Stomach (tissue), 9 donors: ENCODE measurements around the gene ZFP1. TPM values are rescaled to one million over a fixed set of nuclear protein-coding genes. Genes with fewer than 3 reads are reported as not detected.

ENCODE experiments used
- DNase-seq, 2 donors: peaks; one replicate each; pipeline versions ENCODE4 v3.0.0 to v3.0.0-alpha.2; 2013 to 2019
- H3K27ac ChIP-seq, 5 donors: fragments of 200-600 bp in 4 of 5; sonication (generic) in 4 of 5; one replicate each; pipeline ENCODE4 v1.5.1; 2013 to 2019; ENCODE audit warnings: mild to moderate bottlenecking in 1 of 5, moderate library complexity in 1 of 5
- H3K27me3 ChIP-seq, 3 donors: fragments of 200-600 bp; sonication (generic); one replicate each; pipeline ENCODE4 v1.5.1; 2017 to 2019; ENCODE audit warnings: mixed run types in 1 of 3
- H3K36me3 ChIP-seq, 4 donors: fragments of 200-600 bp; sonication (generic); 1 replicate in 3 of 4; 2 replicates in 1 of 4; pipeline ENCODE4 v1.5.1; 2016 to 2019
- H3K4me1 ChIP-seq, 4 donors: fragments of 200-600 bp; sonication (generic); one replicate each; pipeline ENCODE4 v1.5.1; 2016 to 2019
- H3K4me3 ChIP-seq, 4 donors: fragments of 200-600 bp; sonication (generic) in 3 of 4; one replicate each; pipeline ENCODE4 v1.5.1; 2016 to 2019; ENCODE audit warnings: mild to moderate bottlenecking in 1 of 4
- H3K9me3 ChIP-seq, 4 donors: fragments of 200-600 bp; sonication (generic); one replicate each; pipeline ENCODE4 v1.5.1; 2016 to 2019
- CTCF ChIP-seq, 7 experiments: fragments of 450-650 bp in 4 of 7; fragments of 200-600 bp in 3 of 7; sonication (generic) in 3 of 7; IDR thresholded peaks; one replicate each; pipeline ENCODE4 v1.5.1; 2016 to 2019; ENCODE audit warnings: antibody characterized with exemption in 7 of 7, control low read depth in 2 of 7, mild to moderate bottlenecking in 1 of 7
- EP300 ChIP-seq: sonication (generic); formaldehyde crosslinking; IDR thresholded peaks from one replicate; pipeline ENCODE4 v1.6.1; 2017; ENCODE audit warnings: antibody characterized with exemption
- POLR2A ChIP-seq, 4 donors: fragments of 450-650 bp; IDR thresholded peaks; one replicate each; pipeline ENCODE4 v1.6.1; 2016; ENCODE audit warnings: antibody characterized with exemption in 4 of 4, control low read depth in 2 of 4, mild to moderate bottlenecking in 1 of 4, moderate library complexity in 1 of 4
- POLR2AphosphoS5 ChIP-seq, 3 donors: sonication (generic); formaldehyde crosslinking; IDR thresholded peaks; one replicate each; pipeline ENCODE4 v1.6.1; 2016; ENCODE audit warnings: antibody characterized with exemption in 3 of 3
- WGBS, 5 donors: extraction: QIAGEN DNeasy Blood & Tissue Kit in 3 of 5; methylation state at CpG; one replicate each; pipeline versions ENCODE4 v1.1.5 to v1.1.7; 2013 to 2018; 5-methylcytosine and 5-hydroxymethylcytosine counted together
- intact Hi-C: fragments of 100-400 bp; cut with DNase I; formaldehyde crosslinking; loops from one replicate; pipeline ENCODE4 v1.15.1; 2023; ENCODE audit warnings: low total_unique reads
- polyA plus RNA-seq, 3 donors: library from polyadenylated mRNA; stranded (reverse); fragments of 200-250 nt; gene quantifications; one replicate each; pipeline ENCODE4 v1.2.3, GENCODE V29; 2013
- total RNA-seq, 5 donors: library from RNA; depleted of rRNA; stranded (reverse); fragments of >200 nt; gene quantifications; one replicate each; pipeline versions ENCODE4 v1.1.0 to v1.2.3, GENCODE V29; 2014 to 2016
- donor health status: healthy with polysubstance abuse.
- donor health status: Bipolar disorder and iron deficiency.
- donor health status: healthy.

ZFP1 gene
- total and polyA plus RNA-seq, 8 donors, result 2.7 to 29.2 (median 5.2) TPM; not detected in 1

- H3K27me3 ChIP-seq, result peaks cover 0 to 34% (median 5%) of the 10 kb centered on the region in 3 donors
- H3K4me1 ChIP-seq, result peaks cover 0 to under 1% (median 0%) of the 10 kb centered on the region in 4 donors
- no peak overlapping the region for H3K4me3 ChIP-seq
- intact Hi-C loops, result no loop called here
- 87 to 90% (median 90%) methylated on average over 21 of the region's 21 CpGs for WGBS, 5 donors
- no peaks in the 10 kb centered on the region for H3K36me3 ChIP-seq
- no peak overlapping the region for H3K27ac ChIP-seq
- H3K9me3 ChIP-seq, result no peaks in the 10 kb centered on the region
- no peak for TF ChIP-seq POLR2A (IDR thresholded peaks at IDR 0.05)
- TF ChIP-seq POLR2AphosphoS5 (IDR thresholded peaks at IDR 0.05), result no peak
- no peak for TF ChIP-seq EP300
- TF ChIP-seq CTCF (IDR thresholded peaks at IDR 0.05), result no peak
- DNase-seq, result no peak
Measured at GRCh38 chr16:75192606-75193264, 44.4 kb downstream of the ZFP1 start.

- Histone ChIP-seq H3K27me3 (peaks cover 0 to 39% (median 10%) of the 10 kb centered on the region in 3 donors), H3K9me3 (no peaks in the 10 kb centered on the region), H3K36me3 (no peaks in the 10 kb centered on the region), H3K4me1 (peaks cover 0 to 6% (median 3%) of the 10 kb centered on the region in 4 donors), H3K4me3 (no peak overlapping the region), H3K27ac (no peak overlapping the region)
- WGBS, 5 donors, result 87 to 93% (median 91%) methylated on average over 4 of the region's 4 CpGs
- DNase-seq, result no peak
- intact Hi-C loops, result no loop called here
- TF ChIP-seq POLR2AphosphoS5 (IDR thresholded peaks at IDR 0.05), result no peak
- no peak for TF ChIP-seq POLR2A (IDR thresholded peaks at IDR 0.05)
- TF ChIP-seq EP300, result no peak
- no peak for TF ChIP-seq CTCF (IDR thresholded peaks at IDR 0.05)
Measured at GRCh38 chr16:75193265-75193650, 44.9 kb downstream of the ZFP1 start.

DNA sequence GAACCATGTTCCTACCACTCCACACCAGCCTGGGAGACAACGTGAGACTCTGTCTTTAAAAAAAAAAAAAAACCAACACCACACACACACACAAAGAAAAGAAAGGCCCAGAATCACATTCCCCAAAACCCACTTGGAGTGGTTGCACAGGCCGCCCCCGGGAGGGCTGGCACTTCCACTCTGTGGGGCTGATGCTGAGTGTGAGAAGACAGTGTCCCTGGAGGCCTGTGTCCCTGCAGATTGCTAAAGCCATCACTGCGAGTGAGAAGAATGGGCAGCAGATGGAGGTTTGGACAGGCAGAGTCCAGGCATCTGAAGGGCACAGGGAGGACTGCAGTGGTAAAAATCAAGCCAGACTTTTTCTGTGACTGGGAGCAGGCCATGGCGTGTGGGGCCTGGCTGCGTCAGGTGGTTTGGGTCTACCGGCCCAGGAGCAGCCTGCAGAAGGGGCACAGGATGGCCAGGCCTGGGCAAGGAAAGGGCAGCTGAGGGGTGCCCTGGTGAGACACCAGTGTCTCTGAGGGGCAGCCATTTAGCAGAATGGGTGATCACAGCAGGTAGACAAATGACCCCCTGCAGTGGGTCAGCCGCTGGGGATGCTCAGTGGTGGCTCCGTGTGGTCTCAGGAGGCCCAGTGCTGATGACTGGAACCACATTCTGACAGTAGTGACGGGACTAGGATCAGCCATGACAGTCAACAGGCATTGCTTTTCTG is 45.6 kb downstream of the ZFP1 start:
- Histone ChIP-seq H3K36me3 (no peaks in the 10 kb centered on the region), H3K9me3 (no peaks in the 10 kb centered on the region), H3K27ac (no peak overlapping the region), H3K27me3 (peaks cover 0 to 37% (median 12%) of the 10 kb centered on the region in 3 donors), H3K4me3 (no peak overlapping the region), H3K4me1 (peaks cover 0 to 7% (median 4%) of the 10 kb centered on the region in 4 donors)
- DNase-seq, result peak in 1 of 2 donors; percentile 16
- intact Hi-C loops, result no loop called here
- TF ChIP-seq EP300 (no peak), POLR2AphosphoS5 (IDR thresholded peaks at IDR 0.05) (no peak), POLR2A (IDR thresholded peaks at IDR 0.05) (no peak), CTCF (IDR thresholded peaks at IDR 0.05) (no peak)
- WGBS, 5 donors, result 83 to 91% (median 85%) methylated on average over 10 of the region's 10 CpGs

- 81 to 86% (median 84%) methylated on average over 24 of the region's 24 CpGs for WGBS, 5 donors
- intact Hi-C loops, result no loop called here
Measured at GRCh38 chr16:75195811-75196790, 47.8 kb downstream of the ZFP1 start.

More at GRCh38 chr16:75195811-75196790, 47.8 kb downstream of the ZFP1 start:
- H3K4me3 ChIP-seq, result no peak overlapping the region
- peak in 1 of 2 donors; percentile 22 for DNase-seq
- no peaks in the 10 kb centered on the region for H3K9me3 ChIP-seq
- peaks cover 0 to 41% (median 12%) of the 10 kb centered on the region in 3 donors for H3K27me3 ChIP-seq
- H3K36me3 ChIP-seq, result no peaks in the 10 kb centered on the region
- peaks cover 0 to 14% (median 7%) of the 10 kb centered on the region in 4 donors for H3K4me1 ChIP-seq
- no peak for TF ChIP-seq POLR2A (IDR thresholded peaks at IDR 0.05)
- TF ChIP-seq POLR2AphosphoS5 (IDR thresholded peaks at IDR 0.05), result no peak
- TF ChIP-seq EP300, result no peak
- TF ChIP-seq CTCF (IDR thresholded peaks at IDR 0.05), result no peak
- H3K27ac ChIP-seq, result no peak overlapping the region
